ENCODE measurements around the gene NEURL1B. TPM values are rescaled to one million over a fixed set of nuclear protein-coding genes. Genes with fewer than 3 reads are reported as not detected.

Gene NEURL1B
- total RNA-seq, 2 donors from 2014 or later = 4.9 to 6.3 TPM

DNA sequence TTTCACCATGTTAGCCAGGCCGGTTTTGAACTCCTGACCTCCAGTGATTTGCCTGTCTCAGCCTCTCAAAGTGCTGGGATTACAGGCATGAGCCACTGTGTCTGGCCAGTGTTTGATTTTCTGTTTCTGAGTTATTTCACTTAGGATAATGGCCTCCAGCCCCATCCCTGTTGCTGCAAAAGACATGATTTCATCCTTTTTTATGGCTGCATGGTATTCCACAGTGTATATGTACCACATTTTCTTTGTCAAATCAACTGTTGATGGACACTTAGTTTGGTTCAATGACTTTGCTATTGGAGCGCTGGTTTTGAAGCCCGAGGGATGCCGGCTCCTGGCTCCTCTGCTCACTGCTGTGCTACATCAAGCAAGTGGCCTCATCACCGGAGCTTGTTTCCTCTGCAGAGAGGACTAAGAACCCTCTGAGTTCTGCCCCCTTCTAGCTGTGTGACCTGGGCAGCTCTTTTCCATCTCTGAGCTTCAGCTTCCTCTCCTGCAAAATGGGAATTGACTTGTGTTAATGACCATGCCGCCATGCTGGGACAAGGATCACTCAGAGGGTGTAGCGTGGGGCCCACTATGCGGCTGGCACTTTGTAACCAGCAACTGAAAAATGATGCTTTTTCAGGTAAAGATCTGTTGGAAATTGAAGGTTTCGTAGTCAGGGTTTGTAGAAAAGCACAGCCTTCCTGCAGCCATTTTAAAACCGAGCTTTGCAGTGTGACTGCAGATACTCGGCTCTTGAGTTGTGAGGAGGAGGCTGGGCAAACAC lies 4.6 kb upstream of the NEURL1B start:
- 93 to 94% methylated on average over 9 to 11 of the region's 11 CpGs for WGBS, 2 experiments (ENCODE audit: insufficient coverage in 1 of 2, insufficient read length in 1 of 2)
- Histone ChIP-seq H3K27me3 (ENCODE audit: control insufficient read depth, insufficient read depth, low read length, poor library complexity, severe bottlenecking) (peaks cover 10% of the 10 kb centered on the region), H3K27ac (ENCODE audit: low read depth, low read length) (no peak overlapping the region), H3K9ac (ENCODE audit: extremely low read depth, low read length, poor library complexity, severe bottlenecking) (no peak overlapping the region), H3K4me1 (ENCODE audit: control insufficient read depth, insufficient read depth, low read length) (no peaks in the 10 kb centered on the region), H3K36me3 (ENCODE audit: control insufficient read depth, insufficient read depth, low read length) (no peaks in the 10 kb centered on the region), H3K9me3 (ENCODE audit: control insufficient read depth, low read length) (no peaks in the 10 kb centered on the region), H3K4me3 (ENCODE audit: low read length) (no peak overlapping the region)
- no peaks in the 10 kb centered on the region for H3K36me3 Mint-ChIP-seq (ENCODE audit: low read depth)
- peaks cover 16% of the 10 kb centered on the region for H3K27me3 Mint-ChIP-seq (ENCODE audit: insufficient read depth)
- no peak overlapping the region for H3K27ac Mint-ChIP-seq
- TF ChIP-seq, protein P1, sequence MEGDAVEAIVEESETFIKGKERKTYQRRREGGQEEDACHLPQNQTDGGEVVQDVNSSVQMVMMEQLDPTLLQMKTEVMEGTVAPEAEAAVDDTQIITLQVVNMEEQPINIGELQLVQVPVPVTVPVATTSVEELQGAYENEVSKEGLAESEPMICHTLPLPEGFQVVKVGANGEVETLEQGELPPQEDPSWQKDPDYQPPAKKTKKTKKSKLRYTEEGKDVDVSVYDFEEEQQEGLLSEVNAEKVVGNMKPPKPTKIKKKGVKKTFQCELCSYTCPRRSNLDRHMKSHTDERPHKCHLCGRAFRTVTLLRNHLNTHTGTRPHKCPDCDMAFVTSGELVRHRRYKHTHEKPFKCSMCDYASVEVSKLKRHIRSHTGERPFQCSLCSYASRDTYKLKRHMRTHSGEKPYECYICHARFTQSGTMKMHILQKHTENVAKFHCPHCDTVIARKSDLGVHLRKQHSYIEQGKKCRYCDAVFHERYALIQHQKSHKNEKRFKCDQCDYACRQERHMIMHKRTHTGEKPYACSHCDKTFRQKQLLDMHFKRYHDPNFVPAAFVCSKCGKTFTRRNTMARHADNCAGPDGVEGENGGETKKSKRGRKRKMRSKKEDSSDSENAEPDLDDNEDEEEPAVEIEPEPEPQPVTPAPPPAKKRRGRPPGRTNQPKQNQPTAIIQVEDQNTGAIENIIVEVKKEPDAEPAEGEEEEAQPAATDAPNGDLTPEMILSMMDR (conservative IDR thresholded peaks at IDR 0.05) = no peak
- no peak overlapping the region for H3K4me3 Mint-ChIP-seq
- H3K9me3 Mint-ChIP-seq = no peaks in the 10 kb centered on the region
- DNase-seq = no peak
- H3K4me1 Mint-ChIP-seq = peaks cover 5% of the 10 kb centered on the region

- no peak overlapping the region for H3K27ac ChIP-seq (ENCODE audit: low read depth, low read length)
- peaks cover 15% of the 10 kb centered on the region for H3K27me3 ChIP-seq (ENCODE audit: control insufficient read depth, insufficient read depth, low read length, poor library complexity, severe bottlenecking)
- H3K9me3 ChIP-seq (ENCODE audit: control insufficient read depth, low read length) = no peaks in the 10 kb centered on the region
- WGBS, 2 experiments (ENCODE audit: insufficient coverage in 1 of 2, insufficient read length in 1 of 2) = 89 to 94% methylated on average over 8 to 10 of the region's 10 CpGs
- peaks cover 21% of the 10 kb centered on the region for H3K27me3 Mint-ChIP-seq (ENCODE audit: insufficient read depth)
- no peaks in the 10 kb centered on the region for H3K36me3 ChIP-seq (ENCODE audit: control insufficient read depth, insufficient read depth, low read length)
- TF ChIP-seq, protein P1 (conservative IDR thresholded peaks at IDR 0.05) = no peak
- H3K9me3 Mint-ChIP-seq = no peaks in the 10 kb centered on the region
- H3K4me1 Mint-ChIP-seq = peaks cover 5% of the 10 kb centered on the region
- no peaks in the 10 kb centered on the region for H3K36me3 Mint-ChIP-seq (ENCODE audit: low read depth)
- H3K9ac ChIP-seq (ENCODE audit: extremely low read depth, low read length, poor library complexity, severe bottlenecking) = no peak overlapping the region
- H3K4me3 Mint-ChIP-seq = no peak overlapping the region
- DNase-seq = peak; percentile 45
- H3K4me1 ChIP-seq (ENCODE audit: control insufficient read depth, insufficient read depth, low read length) = no peaks in the 10 kb centered on the region
- no peak overlapping the region for H3K27ac Mint-ChIP-seq
- H3K4me3 ChIP-seq (ENCODE audit: low read length) = no peak overlapping the region
Measured at GRCh38 chr5:172637110-172637580, 3.9 kb upstream of the NEURL1B start.

DNA sequence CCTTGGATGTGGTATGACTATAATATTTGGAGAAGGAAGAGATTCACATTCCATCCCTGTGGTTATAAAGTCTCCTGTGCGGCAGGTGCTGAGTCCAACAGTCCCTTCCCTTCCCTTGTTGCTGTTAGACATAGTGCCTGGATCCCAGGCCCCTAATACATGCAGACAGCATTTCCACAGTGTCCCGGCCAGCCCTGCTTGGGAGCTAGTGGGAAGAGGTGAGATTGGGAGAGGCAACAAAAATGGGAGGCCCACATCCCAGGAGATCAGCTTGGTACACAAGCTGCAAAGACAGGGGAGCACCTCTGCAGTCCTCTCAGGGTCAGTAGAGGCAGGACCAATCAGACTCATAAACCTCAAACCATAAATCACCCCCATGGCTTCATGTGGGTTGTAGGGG lies 3.3 kb upstream of the NEURL1B start:
- Mint-ChIP-seq H3K27me3 (ENCODE audit: insufficient read depth) (peaks cover 27% of the 10 kb centered on the region), H3K9me3 (no peaks in the 10 kb centered on the region), H3K27ac (no peak overlapping the region), H3K36me3 (ENCODE audit: low read depth) (no peaks in the 10 kb centered on the region), H3K4me3 (no peak overlapping the region), H3K4me1 (peaks cover 5% of the 10 kb centered on the region)
- Histone ChIP-seq H3K4me3 (ENCODE audit: low read length) (no peak overlapping the region), H3K9ac (ENCODE audit: extremely low read depth, low read length, poor library complexity, severe bottlenecking) (no peak overlapping the region), H3K4me1 (ENCODE audit: control insufficient read depth, insufficient read depth, low read length) (no peaks in the 10 kb centered on the region), H3K36me3 (ENCODE audit: control insufficient read depth, insufficient read depth, low read length) (no peaks in the 10 kb centered on the region), H3K27ac (ENCODE audit: low read depth, low read length) (no peak overlapping the region), H3K27me3 (ENCODE audit: control insufficient read depth, insufficient read depth, low read length, poor library complexity, severe bottlenecking) (peaks cover 20% of the 10 kb centered on the region), H3K9me3 (ENCODE audit: control insufficient read depth, low read length) (no peaks in the 10 kb centered on the region)
- TF ChIP-seq, protein P1 (conservative IDR thresholded peaks at IDR 0.05) = no peak
- 82% methylated on average over 2 of the region's 2 CpGs; no CpG with 5 or more reads in 1 of the 2 experiments for WGBS, 2 experiments (ENCODE audit: insufficient coverage in 1 of 2, insufficient read length in 1 of 2)
- no peak for DNase-seq

All from endodermal cell (in vitro differentiated cells).